OCI-LY1 (cell line): Measurements from ENCODE around the gene HDAC11.

Experiments used
- EZH2 ChIP-seq: fragments of 200-600 bp; sonication (generic), shearing (Covaris generic); IDR thresholded peaks from 2 replicates; pipeline ENCODE4 v1.8.0; 2017; ENCODE audit warnings: borderline replicate concordance, mixed run types, mild to moderate bottlenecking, antibody characterized with exemption, low read length, moderate library complexity, mixed read lengths
- TF ChIP-seq, protein P1 (sequence below): fragments of 200-600 bp; sonication (generic), shearing (Covaris generic); IDR thresholded peaks from 2 replicates; pipeline ENCODE4 v1.5.1; 2017; ENCODE audit warnings: mild to moderate bottlenecking, antibody characterized with exemption, low read length, moderate library complexity, mixed read lengths

- TF ChIP-seq, protein P1, sequence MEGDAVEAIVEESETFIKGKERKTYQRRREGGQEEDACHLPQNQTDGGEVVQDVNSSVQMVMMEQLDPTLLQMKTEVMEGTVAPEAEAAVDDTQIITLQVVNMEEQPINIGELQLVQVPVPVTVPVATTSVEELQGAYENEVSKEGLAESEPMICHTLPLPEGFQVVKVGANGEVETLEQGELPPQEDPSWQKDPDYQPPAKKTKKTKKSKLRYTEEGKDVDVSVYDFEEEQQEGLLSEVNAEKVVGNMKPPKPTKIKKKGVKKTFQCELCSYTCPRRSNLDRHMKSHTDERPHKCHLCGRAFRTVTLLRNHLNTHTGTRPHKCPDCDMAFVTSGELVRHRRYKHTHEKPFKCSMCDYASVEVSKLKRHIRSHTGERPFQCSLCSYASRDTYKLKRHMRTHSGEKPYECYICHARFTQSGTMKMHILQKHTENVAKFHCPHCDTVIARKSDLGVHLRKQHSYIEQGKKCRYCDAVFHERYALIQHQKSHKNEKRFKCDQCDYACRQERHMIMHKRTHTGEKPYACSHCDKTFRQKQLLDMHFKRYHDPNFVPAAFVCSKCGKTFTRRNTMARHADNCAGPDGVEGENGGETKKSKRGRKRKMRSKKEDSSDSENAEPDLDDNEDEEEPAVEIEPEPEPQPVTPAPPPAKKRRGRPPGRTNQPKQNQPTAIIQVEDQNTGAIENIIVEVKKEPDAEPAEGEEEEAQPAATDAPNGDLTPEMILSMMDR = no peak
- no peak for TF ChIP-seq EZH2
Observed at GRCh38 chr3:13462822-13463221, 17.3 kb upstream of the HDAC11 start.
